ENCODE results near the gene CCDC198.
A peak's percentile ranks its signal among the peaks of the same experiment; 100 is the strongest.

The CCDC198 gene, protein sequence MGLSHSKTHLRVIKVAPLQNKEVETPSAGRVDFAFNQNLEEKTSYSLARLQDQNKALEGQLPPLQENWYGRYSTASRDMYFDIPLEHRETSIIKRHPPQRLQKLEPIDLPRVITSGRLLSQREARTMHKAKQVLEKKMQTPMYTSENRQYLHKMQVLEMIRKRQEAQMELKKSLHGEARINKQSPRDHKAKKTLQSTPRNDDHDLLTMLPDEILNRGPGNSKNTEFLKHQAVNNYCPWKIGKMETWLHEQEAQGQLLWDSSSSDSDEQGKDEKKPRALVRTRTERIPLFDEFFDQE

DNA sequence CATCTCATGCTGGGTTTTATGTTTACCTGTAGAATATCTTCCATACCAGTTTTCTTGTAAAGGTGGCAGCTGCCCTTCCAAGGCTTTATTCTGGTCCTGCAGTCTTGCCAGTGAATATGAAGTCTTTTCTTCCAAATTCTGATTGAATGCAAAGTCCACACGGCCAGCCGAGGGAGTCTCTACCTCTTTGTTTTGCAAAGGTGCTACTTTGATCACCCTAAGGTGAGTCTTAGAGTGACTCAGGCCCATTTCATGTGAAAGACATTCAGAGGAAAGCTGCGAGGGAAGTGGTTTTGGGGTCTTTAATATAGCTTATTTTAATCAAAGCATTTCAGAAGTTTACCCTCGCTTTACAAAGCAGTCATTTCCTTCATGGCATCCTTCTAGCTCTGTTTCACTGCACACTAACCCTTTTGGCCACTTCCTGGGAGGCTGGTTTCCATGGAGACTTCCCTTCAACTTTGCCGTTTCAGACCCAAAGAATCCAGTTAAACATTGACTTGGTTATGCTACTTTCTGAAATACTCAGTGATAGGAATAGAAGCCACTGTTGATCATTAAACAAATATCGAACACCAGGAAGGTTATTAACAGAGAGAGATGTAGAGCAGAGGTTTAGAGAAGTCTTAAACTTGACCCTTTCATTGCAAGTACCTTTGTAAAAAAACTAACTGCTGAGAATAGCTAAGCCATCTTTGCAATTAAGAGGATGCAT, at the start of gene CCDC198:
TSS of gene CCDC198 (minus strand) at position 391 of the 715 bp plus-strand sequence. CDS start at position 249, 142 bp downstream.
- no peak within 1 kb of the TSS for H3K4me3 ChIP-seq (replicated peaks in 1 of 2; ENCODE audit: low read depth in 2 of 2, low read length in 2 of 2)
- no peak for DNase-seq (ENCODE audit: low read depth in 2 of 2)
- TF ChIP-seq, protein P1, sequence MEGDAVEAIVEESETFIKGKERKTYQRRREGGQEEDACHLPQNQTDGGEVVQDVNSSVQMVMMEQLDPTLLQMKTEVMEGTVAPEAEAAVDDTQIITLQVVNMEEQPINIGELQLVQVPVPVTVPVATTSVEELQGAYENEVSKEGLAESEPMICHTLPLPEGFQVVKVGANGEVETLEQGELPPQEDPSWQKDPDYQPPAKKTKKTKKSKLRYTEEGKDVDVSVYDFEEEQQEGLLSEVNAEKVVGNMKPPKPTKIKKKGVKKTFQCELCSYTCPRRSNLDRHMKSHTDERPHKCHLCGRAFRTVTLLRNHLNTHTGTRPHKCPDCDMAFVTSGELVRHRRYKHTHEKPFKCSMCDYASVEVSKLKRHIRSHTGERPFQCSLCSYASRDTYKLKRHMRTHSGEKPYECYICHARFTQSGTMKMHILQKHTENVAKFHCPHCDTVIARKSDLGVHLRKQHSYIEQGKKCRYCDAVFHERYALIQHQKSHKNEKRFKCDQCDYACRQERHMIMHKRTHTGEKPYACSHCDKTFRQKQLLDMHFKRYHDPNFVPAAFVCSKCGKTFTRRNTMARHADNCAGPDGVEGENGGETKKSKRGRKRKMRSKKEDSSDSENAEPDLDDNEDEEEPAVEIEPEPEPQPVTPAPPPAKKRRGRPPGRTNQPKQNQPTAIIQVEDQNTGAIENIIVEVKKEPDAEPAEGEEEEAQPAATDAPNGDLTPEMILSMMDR (IDR thresholded peaks at IDR 0.05; ENCODE audit: low read depth, low read length): no peak

DNA sequence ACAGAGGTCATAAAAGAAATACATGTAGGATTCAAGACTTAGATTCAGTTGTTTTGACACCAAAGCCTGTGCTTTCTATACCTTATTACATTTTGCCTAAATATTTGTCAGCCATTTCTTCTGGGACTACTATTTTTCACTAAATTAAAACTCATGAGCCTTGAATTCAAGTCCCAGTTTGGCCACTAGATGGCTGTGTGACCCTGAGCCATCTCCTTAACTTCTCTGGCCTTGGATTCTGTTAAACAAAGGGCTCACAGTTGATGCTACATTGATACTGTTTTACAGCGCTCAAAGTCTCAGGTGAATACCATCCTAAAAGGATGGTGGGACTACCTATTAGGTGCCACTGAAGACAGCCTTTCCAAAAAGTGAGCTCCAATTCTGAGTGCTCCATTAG, 39.6 kb upstream of the CCDC198 start:
- TF ChIP-seq, protein P1 (IDR thresholded peaks at IDR 0.05; ENCODE audit: low read depth, low read length): peak; percentile 53
- no peak overlapping the region for H3K4me3 ChIP-seq (replicated peaks in 1 of 2; ENCODE audit: low read depth in 2 of 2, low read length in 2 of 2)
- peak; percentile 14 to 52 for DNase-seq (ENCODE audit: low read depth in 2 of 2)

DNA sequence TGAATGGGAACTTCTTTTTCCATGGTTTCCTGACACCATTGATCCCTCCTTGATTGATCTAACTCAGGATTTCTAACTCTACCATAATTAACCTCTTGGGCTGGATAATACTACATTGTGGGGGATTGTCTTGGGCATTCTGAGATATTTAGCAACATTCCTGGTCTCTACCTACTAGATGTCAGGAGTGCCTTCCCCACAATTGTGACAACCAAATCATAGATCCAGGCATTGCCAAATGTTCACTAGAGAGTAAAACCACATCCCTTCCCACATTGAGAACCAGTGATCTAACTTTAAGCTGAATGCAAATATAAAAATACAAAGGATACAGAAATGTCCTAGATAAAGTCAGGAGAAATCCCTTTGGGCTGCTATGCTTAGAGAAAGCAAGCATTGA, 36.9 kb upstream of the CCDC198 start:
- DNase-seq (ENCODE audit: low read depth in 2 of 2): no peak
- no peak overlapping the region for H3K4me3 ChIP-seq (replicated peaks in 1 of 2; ENCODE audit: low read depth in 2 of 2, low read length in 2 of 2)
- TF ChIP-seq, protein P1 (IDR thresholded peaks at IDR 0.05; ENCODE audit: low read depth, low read length): no peak

DNA sequence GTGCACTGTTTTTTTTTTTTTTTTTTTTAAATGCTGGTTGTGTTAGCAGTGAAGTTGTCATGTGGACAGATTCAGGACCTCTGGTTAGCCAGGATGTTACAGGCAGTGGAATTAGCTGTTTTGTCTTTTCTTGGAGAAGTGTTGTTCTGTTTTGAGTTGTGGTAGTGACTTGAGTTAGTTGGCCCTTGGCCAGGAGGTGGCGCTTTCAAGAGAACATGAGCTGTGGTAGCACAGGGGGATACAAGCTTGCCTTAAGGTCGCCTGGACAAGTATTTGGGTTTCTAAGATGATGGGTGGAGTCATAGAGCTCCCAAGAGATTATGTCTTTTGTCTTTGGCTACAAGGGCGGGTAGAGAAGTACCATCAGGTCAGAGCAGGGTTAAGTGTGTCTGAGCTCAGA, 33.3 kb upstream of the CCDC198 start:
- no peak overlapping the region for H3K4me3 ChIP-seq (replicated peaks in 1 of 2; ENCODE audit: low read depth in 2 of 2, low read length in 2 of 2)
- TF ChIP-seq, protein P1 (IDR thresholded peaks at IDR 0.05; ENCODE audit: low read depth, low read length): no peak
- no peak for DNase-seq (ENCODE audit: low read depth in 2 of 2)

DNA sequence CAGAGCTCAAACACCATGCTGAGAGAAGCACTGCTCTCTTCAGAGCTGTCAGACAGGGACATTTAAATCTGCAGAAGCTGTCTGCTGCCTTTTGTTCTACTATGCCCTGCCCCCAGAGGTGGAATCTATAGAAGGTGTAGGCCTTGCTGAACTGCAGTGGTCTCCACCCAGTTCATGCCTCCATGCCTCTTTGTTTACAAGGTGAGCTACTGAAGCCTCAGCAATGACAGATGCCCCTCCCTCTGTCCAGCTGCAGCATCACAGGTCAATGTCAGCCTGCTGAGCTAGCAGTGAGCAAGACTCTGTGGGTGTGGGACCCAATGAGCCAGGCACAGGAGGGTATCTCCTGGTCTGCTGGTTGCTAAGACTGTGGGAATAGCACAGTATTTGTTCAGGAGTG, 25.4 kb upstream of the CCDC198 start:
- TF ChIP-seq, protein P1 (IDR thresholded peaks at IDR 0.05; ENCODE audit: low read depth, low read length): no peak
- no peak overlapping the region for H3K4me3 ChIP-seq (replicated peaks in 1 of 2; ENCODE audit: low read depth in 2 of 2, low read length in 2 of 2)
- no peak for DNase-seq (ENCODE audit: low read depth in 2 of 2)

DNA sequence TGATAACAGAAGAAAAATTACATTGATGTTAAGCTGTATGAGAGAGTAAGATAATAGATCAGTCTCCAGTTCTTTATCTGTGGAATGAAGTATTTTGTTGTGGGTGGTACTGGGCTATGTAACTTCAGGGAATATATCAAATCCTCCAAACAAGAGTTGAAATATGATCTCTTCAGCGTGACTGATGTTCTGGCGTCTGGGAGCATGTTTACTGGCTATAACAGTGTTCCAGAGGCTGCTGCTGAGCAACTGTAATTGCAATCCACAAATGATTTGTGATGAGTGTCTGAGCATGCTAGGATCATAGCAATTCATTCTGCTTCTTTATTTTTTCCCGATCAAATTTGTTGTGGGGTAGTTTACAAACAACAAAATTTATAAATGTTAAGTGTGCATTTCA, 18.6 kb upstream of the CCDC198 start:
- TF ChIP-seq, protein P1 (IDR thresholded peaks at IDR 0.05; ENCODE audit: low read depth, low read length): no peak
- DNase-seq (ENCODE audit: low read depth in 2 of 2): no peak
- no peak overlapping the region for H3K4me3 ChIP-seq (replicated peaks in 1 of 2; ENCODE audit: low read depth in 2 of 2, low read length in 2 of 2)
